Measurements from ENCODE around the gene DAB1.

- no peak for TF ChIP-seq CTCF (IDR thresholded peaks at IDR 0.05; ENCODE audit: insufficient read depth, low read length)
- TF ChIP-seq POLR2AphosphoS5 (IDR thresholded peaks at IDR 0.05; ENCODE audit: low read depth): no peak
- TF ChIP-seq REST (IDR thresholded peaks at IDR 0.05; ENCODE audit: insufficient replicate concordance, low read depth): no peak
- no peak for TF ChIP-seq GABPA (IDR thresholded peaks at IDR 0.05; ENCODE audit: low read depth)
These were observed 259.3 kb downstream of the DAB1 start for GRCh38 chr1:57164584-57164983.

Measured in HL-60 (cell line).